ENCODE data around the gene DGKG. TPM values are rescaled to one million over a fixed set of nuclear protein-coding genes. Genes with fewer than 3 reads are reported as not detected.

Gene DGKG
- total RNA-seq, 1 donor from 2014 or later, result 3.9 TPM

DNA sequence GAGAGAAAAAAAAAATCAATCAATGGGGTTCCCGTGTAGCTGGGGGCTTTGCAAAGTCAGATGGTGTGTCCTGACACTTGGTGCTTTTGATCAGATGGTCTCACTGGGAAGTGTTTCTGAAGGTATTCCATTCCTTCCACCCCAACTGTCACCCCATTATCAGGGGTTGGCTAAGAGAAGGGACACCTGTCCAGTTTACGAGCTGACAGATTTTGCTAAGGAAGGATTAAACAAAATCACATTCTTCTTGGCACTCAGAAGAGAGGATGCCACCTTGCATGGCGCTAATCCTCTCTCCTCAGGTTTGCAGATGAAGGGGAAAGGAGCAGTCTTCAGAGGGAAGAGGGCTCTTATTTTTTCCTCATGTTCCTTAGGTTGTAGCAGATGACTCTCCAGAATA lies 149.4 kb downstream of the DGKG start:
- Mint-ChIP-seq H3K27ac (no peak overlapping the region), H3K9me3 (no peaks in the 10 kb centered on the region), H3K27me3 (no peaks in the 10 kb centered on the region), H3K36me3 (ENCODE audit: low read depth) (no peaks in the 10 kb centered on the region), H3K4me3 (no peak overlapping the region), H3K4me1 (peaks cover 16% of the 10 kb centered on the region)
- DNase-seq, result no peak
- CTCF ChIA-PET, result no interaction called here
- intact Hi-C loops (cut with micrococcal nuclease), result no loop called here
- TF ChIP-seq, protein P1, sequence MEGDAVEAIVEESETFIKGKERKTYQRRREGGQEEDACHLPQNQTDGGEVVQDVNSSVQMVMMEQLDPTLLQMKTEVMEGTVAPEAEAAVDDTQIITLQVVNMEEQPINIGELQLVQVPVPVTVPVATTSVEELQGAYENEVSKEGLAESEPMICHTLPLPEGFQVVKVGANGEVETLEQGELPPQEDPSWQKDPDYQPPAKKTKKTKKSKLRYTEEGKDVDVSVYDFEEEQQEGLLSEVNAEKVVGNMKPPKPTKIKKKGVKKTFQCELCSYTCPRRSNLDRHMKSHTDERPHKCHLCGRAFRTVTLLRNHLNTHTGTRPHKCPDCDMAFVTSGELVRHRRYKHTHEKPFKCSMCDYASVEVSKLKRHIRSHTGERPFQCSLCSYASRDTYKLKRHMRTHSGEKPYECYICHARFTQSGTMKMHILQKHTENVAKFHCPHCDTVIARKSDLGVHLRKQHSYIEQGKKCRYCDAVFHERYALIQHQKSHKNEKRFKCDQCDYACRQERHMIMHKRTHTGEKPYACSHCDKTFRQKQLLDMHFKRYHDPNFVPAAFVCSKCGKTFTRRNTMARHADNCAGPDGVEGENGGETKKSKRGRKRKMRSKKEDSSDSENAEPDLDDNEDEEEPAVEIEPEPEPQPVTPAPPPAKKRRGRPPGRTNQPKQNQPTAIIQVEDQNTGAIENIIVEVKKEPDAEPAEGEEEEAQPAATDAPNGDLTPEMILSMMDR (IDR thresholded peaks at IDR 0.05), result no peak
- no peak for ATAC-seq (ENCODE audit: low read depth)
- POLR2A ChIA-PET, result interaction anchor here (0.6 kb wide), 1 partner anchor 201 kb away, joined by 3 read pairs; no protein-coding TSS in a partner anchor

DNA sequence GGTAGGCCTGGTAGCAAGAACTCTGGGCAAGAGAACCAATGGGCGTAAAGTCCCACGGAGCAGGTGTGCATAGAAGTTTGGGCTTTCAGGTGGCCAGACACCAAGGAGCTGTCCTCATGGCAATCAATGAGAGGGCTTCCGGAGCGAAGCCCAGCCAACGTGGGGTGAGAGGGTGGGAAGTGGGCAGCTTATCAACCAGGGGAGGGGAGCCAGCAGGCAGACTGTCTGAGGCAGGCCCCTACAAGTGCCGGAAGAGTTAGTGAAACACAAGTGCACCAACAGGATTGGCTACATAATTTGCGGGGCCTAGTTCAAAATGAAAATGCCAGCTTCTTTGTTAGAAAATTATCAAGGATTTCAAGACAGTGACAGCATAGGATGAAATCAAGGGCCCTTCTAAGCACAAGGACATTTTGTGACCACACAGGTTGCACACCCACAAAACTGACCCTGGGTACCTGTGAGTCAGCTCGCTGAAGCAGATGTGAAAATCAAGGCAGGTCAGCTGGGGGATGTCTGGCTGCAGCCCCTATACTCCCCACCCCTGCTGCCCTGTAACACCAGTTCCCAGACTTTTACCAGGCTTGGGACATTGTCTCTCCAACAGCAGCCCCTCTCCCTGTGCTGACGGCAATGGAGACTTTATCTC lies 151.1 kb downstream of the DGKG start:
- TF ChIP-seq, protein P1 (IDR thresholded peaks at IDR 0.05), result no peak
- Mint-ChIP-seq H3K36me3 (ENCODE audit: low read depth) (no peaks in the 10 kb centered on the region), H3K27ac (no peak overlapping the region), H3K9me3 (no peaks in the 10 kb centered on the region), H3K4me3 (no peak overlapping the region), H3K27me3 (no peaks in the 10 kb centered on the region), H3K4me1 (peaks cover 16% of the 10 kb centered on the region)
- intact Hi-C loops (cut with micrococcal nuclease), result no loop called here
- ChIA-PET CTCF (no interaction called here), POLR2A (no interaction called here)
- ATAC-seq (ENCODE audit: low read depth) (no peak), DNase-seq (no peak)

DNA sequence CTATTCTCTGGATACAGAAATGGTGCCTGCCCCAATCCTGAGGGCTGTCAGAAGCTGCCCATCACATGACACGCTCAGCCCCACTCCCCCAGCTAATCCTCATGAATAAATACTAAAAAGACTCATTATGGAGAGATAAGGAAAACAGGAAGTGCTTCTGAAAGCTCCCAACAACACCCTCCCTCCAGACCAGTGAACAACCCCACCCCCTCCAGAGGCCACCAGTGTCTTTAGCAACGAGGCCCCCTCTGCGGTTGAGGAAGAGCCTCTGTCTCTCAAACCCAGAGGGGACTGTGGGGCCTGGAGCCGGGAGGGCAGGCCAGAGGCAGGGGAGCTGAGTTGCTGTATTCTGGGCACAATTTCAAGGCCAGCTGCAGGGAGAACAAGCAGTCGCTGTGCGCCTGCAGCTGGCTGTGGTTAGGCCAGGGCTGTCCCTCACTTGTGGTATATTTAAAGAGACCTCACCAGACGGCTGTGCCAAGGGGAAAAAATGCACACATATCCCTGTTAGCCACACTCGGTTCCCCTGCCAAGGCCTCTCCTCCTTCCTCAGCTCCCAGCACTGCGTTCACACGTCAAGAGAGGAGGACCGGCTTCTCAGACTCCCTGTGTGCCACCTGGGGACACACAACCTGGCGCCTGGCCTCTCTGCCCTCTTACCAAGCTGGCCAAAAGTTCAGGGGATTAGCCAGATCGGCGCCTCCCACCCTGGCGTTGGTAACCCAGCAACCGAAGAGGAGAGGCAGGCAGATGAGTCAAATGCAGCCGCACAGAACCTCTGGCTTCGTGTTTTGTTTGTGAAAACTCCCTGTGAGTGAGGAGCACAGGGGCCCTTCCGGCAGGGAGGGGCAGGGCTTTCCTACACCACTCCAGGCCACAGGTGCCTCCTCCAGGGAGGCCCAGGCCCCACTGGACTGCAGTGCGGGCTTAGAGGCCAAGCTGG lies 152.0 kb downstream of the DGKG start:
- intact Hi-C loops (cut with micrococcal nuclease), result no loop called here
- Mint-ChIP-seq H3K4me1 (peaks cover 16% of the 10 kb centered on the region), H3K4me3 (no peak overlapping the region), H3K27ac (no peak overlapping the region), H3K9me3 (no peaks in the 10 kb centered on the region), H3K27me3 (no peaks in the 10 kb centered on the region), H3K36me3 (ENCODE audit: low read depth) (no peaks in the 10 kb centered on the region)
- CTCF ChIA-PET, result interaction anchor here (1.2 kb wide), 1 partner anchor 232 kb away, joined by 3 read pairs; no protein-coding TSS in a partner anchor
- TF ChIP-seq, protein P1 (IDR thresholded peaks at IDR 0.05), result no peak
- no peak for DNase-seq
- no peak for ATAC-seq (ENCODE audit: low read depth)
- POLR2A ChIA-PET, result no interaction called here

DNA sequence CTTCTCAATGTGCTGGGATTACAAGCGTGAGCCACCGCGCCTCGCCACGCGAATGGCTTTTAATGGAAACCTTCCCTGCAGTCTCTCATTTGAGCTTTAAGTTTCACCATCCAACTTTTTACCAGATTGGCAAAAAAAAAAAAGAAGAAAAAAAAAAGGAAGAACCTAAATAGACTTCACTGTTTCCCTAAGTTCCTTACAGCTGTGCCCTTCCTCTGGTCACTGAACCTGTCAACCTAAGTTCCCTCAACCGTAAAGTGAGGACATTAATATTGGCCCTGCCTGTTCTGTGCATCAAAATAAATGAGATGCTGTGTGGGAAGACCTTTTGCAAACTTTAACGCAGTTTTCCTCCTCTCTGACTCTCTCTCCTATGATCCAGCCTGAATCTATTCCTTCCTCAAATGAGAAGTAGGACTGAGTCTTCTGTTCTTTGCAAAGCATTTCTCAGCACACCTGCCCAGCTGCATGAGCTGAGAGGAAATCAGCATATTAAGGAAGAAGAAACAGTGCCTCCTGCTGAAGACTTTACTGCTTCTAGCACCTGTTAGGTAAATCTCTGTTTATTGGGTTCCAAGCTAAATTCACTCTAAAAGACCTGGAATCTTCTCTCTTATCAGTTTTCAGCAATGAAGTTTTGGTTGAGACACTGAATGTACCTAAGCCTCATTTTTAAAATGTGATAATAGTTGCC lies 153.6 kb downstream of the DGKG start:
- TF ChIP-seq, protein P1 (IDR thresholded peaks at IDR 0.05), result no peak
- Mint-ChIP-seq H3K27me3 (no peaks in the 10 kb centered on the region), H3K36me3 (ENCODE audit: low read depth) (peaks cover 3% of the 10 kb centered on the region), H3K4me1 (peaks cover 16% of the 10 kb centered on the region), H3K4me3 (no peak overlapping the region), H3K27ac (no peak overlapping the region), H3K9me3 (no peaks in the 10 kb centered on the region)
- ChIA-PET CTCF (interaction anchor here (1.1 to 1.2 kb wide), 3 partner anchors 225 to 230 kb away, joined by 3 read pairs; no protein-coding TSS in a partner anchor), POLR2A (no interaction called here)
- no peak for ATAC-seq (ENCODE audit: low read depth)
- DNase-seq, result no peak
- intact Hi-C loops (cut with micrococcal nuclease), result no loop called here

Data from activated B cell treated with CpG ODN at 0.5 μM for 24 hours (primary cell).